ENCODE measurements around the gene DOK1. TPM values are rescaled to one million over a fixed set of nuclear protein-coding genes. Genes with fewer than 3 reads are reported as not detected.

The DOK1 gene
- total RNA-seq, 1 donor from 2014 or later: 19.3 TPM

DNA sequence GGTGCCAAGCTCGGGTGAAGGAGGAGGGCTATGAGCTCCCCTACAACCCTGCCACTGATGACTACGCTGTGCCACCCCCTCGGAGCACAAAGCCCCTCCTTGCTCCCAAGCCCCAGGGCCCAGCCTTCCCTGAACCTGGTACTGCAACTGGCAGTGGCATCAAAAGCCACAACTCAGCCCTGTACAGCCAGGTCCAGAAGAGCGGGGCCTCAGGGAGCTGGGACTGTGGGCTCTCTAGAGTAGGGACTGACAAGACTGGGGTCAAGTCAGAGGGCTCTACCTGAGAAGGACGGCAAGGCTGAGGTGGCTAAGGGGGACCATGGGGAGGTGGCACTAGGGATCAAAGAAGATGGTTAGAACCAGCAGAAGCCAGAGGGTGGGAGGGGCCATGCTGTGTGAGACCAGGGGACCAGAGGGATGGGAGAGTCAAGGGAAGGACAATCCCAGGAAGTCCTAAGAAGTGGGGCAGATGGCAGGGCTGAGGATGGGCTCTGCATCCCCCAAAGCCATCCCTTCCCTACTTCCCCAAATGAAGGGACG is 2.4 kb downstream of the DOK1 start:
- no peak overlapping the region for H3K4me2 ChIP-seq (ENCODE audit: low read length)
- H3K4me3 Mint-ChIP-seq (ENCODE audit: unreplicated experiment): no peak overlapping the region
- no peak overlapping the region for H3K27ac ChIP-seq (ENCODE audit: low read depth, low read length)
- H3K4me1 ChIP-seq (ENCODE audit: insufficient read depth, low read length): peaks cover 18% of the 10 kb centered on the region
- H3K36me3 ChIP-seq (ENCODE audit: insufficient read depth, low read length): no peaks in the 10 kb centered on the region
- peaks cover under 1% of the 10 kb centered on the region for H3K27me3 Mint-ChIP-seq (ENCODE audit: low read depth, unreplicated experiment)
- H3K36me3 Mint-ChIP-seq (ENCODE audit: low read depth, unreplicated experiment): no peaks in the 10 kb centered on the region
- no peak for TF ChIP-seq EZH2 (IDR thresholded peaks at IDR 0.05; ENCODE audit: insufficient read depth, low read length)
- no peak for TF ChIP-seq CTCF (IDR thresholded peaks at IDR 0.05; ENCODE audit: insufficient read depth, low read depth, low read length)
- H3K4me1 Mint-ChIP-seq (ENCODE audit: low read depth, unreplicated experiment): peaks cover 7% of the 10 kb centered on the region
- no peaks in the 10 kb centered on the region for H3K27me3 ChIP-seq (ENCODE audit: insufficient read depth, low read length)
- H3K9ac ChIP-seq (ENCODE audit: low read length): no peak overlapping the region
- FAIRE-seq (no peak), DNase-seq (ENCODE audit: low read depth) (no peak)
- H3K4me3 ChIP-seq (ENCODE audit: insufficient read depth, low read depth, low read length): no peak overlapping the region
- H2AFZ ChIP-seq (ENCODE audit: low read depth, low read length): no peak overlapping the region
- no peak overlapping the region for H3K27ac Mint-ChIP-seq (ENCODE audit: unreplicated experiment)
- peaks cover 11% of the 10 kb centered on the region for H4K20me1 ChIP-seq (ENCODE audit: insufficient read depth, low read length)
- H3K79me2 ChIP-seq (ENCODE audit: insufficient read depth, low read length): peaks cover 38% of the 10 kb centered on the region
- no peaks in the 10 kb centered on the region for H3K9me3 ChIP-seq (ENCODE audit: insufficient read depth, low read depth, low read length)
- H3K9me3 Mint-ChIP-seq (ENCODE audit: unreplicated experiment): no peaks in the 10 kb centered on the region

DNA sequence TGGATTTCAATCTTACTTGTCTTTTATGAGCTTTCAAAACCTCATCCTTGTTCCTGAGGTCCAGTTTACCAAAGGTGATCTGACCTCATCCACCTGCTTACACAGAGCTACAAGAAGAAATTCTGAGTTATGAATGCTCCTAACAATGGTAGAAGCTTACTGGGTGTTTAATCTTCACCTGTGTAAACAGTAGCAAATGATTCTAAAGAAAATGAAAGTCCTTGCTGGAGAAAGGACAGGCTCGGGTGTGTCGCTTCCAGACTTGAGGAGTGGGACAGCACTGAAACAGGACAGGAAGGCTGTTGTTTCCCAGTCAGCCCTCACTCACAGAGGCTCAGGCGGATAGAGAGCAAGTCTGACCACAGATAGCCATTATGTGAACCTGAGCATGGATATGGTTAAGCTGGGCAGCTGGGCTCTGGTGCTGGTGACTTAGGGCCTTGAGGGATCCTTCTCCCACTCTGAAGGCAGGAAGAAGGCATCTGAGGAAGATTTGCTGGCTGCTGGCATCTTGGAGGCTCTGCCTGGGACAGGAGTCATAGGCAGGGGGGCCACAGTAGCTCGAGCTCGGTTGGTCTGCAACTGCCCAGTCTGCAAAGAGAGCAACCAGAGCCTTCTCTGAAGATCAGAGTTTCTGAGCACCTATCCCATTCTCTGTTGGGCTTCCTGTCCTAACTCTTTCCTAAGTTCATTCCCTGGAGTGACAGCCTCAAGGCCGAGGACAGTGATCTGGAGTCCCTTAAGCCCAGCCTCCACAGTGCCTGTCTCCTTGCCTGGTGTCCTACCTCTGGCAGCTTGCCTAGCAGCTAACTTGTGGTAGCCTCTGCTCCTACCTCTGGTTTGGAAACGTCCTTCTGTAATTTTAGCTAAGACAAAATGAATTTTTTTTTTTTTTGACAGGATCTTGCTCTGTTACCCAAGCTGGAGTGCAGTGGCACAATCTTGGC is 4.0 kb downstream of the DOK1 start:
- peaks cover 9% of the 10 kb centered on the region for H3K4me1 Mint-ChIP-seq (ENCODE audit: low read depth, unreplicated experiment)
- no peak overlapping the region for H3K4me3 Mint-ChIP-seq (ENCODE audit: unreplicated experiment)
- Histone ChIP-seq H3K4me2 (ENCODE audit: low read length) (no peak overlapping the region), H3K4me1 (ENCODE audit: insufficient read depth, low read length) (peaks cover 15% of the 10 kb centered on the region), H3K4me3 (ENCODE audit: insufficient read depth, low read depth, low read length) (no peak overlapping the region), H3K9ac (ENCODE audit: low read length) (no peak overlapping the region), H3K27ac (ENCODE audit: low read depth, low read length) (no peak overlapping the region), H3K36me3 (ENCODE audit: insufficient read depth, low read length) (no peaks in the 10 kb centered on the region), H3K9me3 (ENCODE audit: insufficient read depth, low read depth, low read length) (no peaks in the 10 kb centered on the region), H2AFZ (ENCODE audit: low read depth, low read length) (no peak overlapping the region), H3K79me2 (ENCODE audit: insufficient read depth, low read length) (peaks cover 22% of the 10 kb centered on the region), H3K27me3 (ENCODE audit: insufficient read depth, low read length) (no peaks in the 10 kb centered on the region), H4K20me1 (ENCODE audit: insufficient read depth, low read length) (peaks cover 11% of the 10 kb centered on the region)
- no peaks in the 10 kb centered on the region for H3K9me3 Mint-ChIP-seq (ENCODE audit: unreplicated experiment)
- no peak for TF ChIP-seq CTCF (IDR thresholded peaks at IDR 0.05; ENCODE audit: insufficient read depth, low read depth, low read length)
- no peak for TF ChIP-seq EZH2 (IDR thresholded peaks at IDR 0.05; ENCODE audit: insufficient read depth, low read length)
- no peak overlapping the region for H3K27ac Mint-ChIP-seq (ENCODE audit: unreplicated experiment)
- peaks cover 2% of the 10 kb centered on the region for H3K27me3 Mint-ChIP-seq (ENCODE audit: low read depth, unreplicated experiment)
- H3K36me3 Mint-ChIP-seq (ENCODE audit: low read depth, unreplicated experiment): no peaks in the 10 kb centered on the region
- DNase-seq (ENCODE audit: low read depth) (no peak), FAIRE-seq (no peak)
